ENCODE data around the gene SMIM1.

DNA sequence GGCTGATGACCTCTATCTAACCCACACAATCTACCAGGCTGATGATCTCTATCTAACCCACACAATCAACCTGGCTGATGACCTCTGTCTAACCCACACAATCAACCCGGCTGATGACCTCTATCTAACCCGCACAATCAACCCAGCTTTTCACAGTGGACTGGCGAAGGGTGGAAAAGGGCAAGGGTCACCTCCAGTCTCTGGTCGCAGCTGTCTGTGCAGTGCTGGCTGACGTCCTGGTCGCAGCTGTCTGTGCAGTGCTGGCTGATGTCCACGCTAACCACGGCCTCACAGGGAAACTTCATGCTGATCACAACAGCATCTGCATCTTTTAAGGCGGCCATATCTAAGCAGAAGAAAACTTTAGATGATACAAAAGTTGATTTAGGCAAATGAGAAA lies 32.5 kb upstream of the SMIM1 start:
- TF ChIP-seq, protein P1, sequence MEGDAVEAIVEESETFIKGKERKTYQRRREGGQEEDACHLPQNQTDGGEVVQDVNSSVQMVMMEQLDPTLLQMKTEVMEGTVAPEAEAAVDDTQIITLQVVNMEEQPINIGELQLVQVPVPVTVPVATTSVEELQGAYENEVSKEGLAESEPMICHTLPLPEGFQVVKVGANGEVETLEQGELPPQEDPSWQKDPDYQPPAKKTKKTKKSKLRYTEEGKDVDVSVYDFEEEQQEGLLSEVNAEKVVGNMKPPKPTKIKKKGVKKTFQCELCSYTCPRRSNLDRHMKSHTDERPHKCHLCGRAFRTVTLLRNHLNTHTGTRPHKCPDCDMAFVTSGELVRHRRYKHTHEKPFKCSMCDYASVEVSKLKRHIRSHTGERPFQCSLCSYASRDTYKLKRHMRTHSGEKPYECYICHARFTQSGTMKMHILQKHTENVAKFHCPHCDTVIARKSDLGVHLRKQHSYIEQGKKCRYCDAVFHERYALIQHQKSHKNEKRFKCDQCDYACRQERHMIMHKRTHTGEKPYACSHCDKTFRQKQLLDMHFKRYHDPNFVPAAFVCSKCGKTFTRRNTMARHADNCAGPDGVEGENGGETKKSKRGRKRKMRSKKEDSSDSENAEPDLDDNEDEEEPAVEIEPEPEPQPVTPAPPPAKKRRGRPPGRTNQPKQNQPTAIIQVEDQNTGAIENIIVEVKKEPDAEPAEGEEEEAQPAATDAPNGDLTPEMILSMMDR (IDR thresholded peaks at IDR 0.05; ENCODE audit: insufficient read depth, low read depth, low read length): no peak
- TF ChIP-seq EZH2 (IDR thresholded peaks at IDR 0.05; ENCODE audit: insufficient read depth, low read length): no peak
